Activated CD4-positive, alpha-beta T cell treated with anti-CD3 and anti-CD28 coated beads for 1 hour (primary cell): ENCODE results near the gene SERPINB4.
"Not testable (repeated sequence)": the region's sequence is repeated elsewhere in the genome, so short reads cannot be mapped to it uniquely, and the experiment has no call there.

ENCODE experiments used
- DNase-seq: peaks from one replicate; pipeline ENCODE4 v3.0.0-alpha.2; 2020

The SERPINB4 gene

GRCh38 chr18:63644142-63644541, at the start of gene SERPINB4:
Gene SERPINB4, minus strand, starts transcription at chr18:63644256. Its CDS starts 679 bp downstream, at chr18:63643577.
- not testable (repeated sequence) for DNase-seq

DNA sequence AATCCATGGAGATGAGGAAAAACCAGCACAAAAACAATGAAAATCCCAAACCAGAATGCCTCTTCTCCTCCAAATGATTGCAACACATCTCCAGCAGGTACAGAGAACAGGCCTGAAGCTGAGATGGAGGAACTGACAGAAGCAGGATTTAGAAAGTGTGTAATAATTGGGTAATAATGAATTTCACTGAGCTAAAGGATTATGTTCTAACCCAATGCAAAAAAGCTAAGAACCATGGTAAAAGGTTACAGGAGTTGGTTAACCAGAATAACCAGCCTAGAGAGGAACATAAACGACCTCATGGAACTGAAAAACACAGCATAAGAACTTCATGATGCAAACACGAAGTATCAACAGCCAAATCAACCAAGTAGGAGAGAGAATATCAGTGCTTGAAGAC, 45.0 kb upstream of the SERPINB4 start:
- DNase-seq, result no peak

DNA sequence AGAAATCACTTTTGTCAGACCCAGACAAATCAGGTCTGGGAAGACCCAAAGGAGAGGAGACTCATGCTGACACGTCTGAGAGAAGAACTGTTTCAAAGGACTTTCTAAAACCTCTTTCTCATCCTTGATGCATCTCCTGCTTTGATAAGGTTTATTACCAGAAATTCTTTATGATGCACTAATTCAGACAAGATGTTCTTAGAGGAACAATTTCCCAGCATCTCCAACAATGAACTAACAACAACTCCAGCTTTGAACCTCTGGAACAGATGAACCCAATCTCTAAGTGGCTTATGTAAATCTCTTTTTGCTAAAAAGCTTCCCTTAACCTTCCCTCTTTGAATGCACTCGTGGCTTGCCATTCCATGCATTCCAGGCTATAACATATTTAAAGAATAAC, 42.8 kb upstream of the SERPINB4 start:
- DNase-seq, result no peak

GRCh38 chr18:63684718-63685117, 40.7 kb upstream of the SERPINB4 start:
- DNase-seq, result no peak

- DNase-seq, result no peak
Measured at GRCh38 chr18:63683890-63684289, 39.8 kb upstream of the SERPINB4 start.

DNA sequence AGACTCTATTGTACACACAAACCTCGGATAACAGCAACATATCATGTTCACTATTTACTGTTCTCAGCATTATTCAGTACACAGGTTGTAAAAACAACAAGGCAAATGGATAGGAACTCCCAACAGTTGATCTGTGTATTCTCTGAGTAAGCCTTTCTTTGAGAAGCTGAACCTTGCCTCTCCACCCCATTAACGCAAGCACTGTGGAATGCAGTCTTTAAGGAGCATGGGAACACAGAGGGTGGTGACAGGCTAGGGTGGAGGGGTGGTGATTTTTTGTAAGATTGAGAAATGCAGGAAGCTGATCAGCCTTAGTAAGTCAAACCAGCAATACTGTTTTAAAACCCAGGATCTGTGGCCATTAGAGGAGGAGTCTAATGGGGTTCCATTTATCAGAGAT, 39.1 kb upstream of the SERPINB4 start:
- no peak for DNase-seq

DNA sequence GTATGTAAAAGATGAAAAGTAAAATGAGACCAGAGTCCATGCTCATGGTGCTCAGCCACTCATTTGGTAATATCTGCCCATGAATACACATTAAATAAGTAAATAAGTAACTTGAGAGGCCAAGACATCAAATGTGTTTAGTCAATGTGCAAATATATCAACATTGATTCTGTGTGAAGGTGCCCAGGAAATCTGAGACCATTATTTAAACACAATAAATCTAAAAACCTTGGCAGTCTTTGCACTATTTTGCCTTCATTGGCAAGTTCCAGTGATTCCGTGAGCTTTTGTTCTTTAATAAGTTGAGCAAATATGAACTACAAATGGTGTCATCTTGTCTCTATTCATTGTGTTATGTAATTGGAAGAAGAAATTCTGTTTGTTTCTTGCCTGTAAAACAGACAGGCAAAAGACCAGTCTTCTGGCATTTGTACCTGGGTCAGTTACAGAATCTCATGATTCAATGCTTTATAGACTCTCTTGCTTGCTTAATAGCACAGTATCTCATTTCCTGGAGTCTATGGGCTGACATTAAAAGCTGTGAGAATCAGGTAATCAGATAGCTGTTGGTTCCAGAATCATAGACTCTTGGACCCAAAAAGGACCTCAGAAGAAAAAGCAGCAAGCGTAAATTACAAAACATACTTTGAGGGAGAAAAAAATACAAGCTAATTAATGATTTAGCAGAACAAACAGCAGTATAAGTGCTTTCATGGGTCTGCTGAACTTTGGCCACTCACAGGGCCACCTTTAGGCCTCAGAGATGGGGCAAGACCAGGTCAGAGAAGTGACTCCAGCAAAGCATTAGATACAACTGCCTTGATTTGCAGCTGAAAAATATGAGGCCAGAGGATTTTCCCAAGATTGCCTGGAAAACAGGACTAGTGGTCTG, 37.6 kb upstream of the SERPINB4 start:
- no peak for DNase-seq

DNA sequence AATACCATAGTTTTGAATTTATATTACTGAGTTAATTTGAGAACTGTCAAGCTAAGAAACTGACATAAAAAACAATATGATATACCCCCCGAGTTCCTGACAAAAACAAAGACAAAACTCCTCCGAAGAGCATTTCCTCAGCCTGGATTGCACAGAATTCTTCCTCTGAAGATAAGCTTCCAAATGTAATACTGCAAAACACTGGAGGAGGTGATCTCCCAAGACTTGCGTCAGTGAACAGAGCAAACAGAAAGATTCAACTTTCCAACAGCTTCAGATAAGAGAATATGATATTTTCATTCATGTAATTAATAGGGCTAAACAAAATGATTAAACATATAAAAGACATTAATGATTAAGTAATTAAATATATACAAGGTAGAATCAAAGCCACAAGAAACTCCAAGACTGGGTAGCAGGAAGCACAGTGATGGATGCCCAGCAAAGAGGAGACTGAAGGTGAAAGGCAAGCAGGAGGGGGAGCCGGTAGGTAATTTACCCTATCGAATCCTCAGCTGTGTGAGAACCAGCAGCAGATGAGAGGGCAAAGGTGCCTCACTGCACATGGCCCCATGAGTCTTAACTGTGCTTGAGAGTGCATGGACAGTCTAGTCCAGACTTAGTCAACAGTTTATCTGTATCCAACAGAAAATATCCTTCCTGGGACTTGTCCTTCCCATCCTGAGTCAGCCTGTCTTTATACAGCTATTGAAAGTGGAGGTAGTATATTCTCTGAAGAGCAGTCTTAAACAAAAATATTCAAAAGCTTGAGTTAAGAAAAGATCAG, 36.0 kb upstream of the SERPINB4 start:
- no peak for DNase-seq

DNA sequence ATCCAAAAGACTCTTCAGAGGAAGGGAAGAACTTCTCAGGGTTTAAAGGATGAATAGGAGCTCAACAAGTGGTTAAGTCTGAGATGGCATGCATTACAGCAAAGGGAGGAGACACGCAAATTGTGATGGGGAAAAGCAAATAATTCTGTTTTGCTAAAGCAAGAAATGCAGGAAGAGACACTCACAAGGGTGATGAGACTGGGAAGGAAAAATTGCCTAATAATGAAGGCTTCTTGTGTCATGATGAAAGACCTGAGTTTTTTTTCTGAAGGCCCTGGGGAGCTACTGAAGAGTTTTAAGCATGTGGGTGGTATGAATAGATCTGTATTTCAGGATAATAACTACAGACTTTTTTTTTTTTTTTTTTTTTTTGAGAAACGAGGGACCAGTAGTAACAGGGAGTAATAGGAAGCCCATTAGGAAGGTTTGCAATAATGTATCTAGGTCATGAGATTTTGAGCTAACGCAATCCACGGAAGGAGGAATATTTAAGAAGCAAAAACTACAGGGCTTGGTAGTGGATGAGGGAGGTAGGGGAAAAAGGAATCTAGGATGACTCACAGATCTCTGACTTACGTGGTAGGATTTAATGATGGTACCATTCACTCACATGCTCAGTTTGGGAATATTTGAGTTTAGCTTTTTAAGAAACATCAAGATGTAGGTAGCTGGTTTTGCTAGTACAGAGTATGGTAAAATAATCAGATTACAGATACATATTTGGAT, 33.6 kb upstream of the SERPINB4 start:
- no peak for DNase-seq

DNA sequence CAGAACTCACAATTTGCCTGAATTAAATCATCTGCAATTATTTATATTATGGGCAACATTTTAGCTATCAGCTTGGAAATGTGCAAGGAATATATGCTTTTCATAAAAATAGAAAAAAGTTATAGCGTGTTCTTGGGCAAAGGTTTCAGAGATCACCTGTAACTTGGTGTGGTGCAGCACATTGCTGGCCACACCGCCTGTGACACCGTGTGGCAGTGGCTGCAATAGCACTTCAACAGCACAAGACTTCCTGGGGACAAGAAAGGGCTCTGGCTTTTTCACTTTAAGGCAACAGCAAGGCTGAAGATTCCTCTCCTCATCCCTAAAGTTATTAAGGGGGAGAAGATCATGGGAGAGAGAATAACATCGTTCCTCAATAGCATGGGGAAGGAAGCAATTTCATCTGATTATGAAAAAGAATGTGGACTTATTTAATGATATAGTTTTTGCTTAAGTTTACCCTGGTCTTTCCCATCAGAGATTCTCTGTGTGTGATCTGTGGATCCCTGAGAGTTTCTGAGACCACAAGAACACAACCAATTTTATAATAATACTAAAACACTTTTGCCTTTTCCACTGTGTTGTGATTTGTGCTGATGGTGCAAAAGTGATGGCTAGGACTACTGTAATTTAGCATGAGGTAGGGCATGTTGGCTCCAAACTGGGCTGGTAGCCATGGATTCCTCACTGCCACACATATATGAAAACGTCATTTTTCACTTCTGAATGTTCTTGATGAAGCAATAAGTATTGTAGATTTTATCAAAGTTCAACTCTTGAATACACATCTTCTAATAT, 32.7 kb upstream of the SERPINB4 start:
- no peak for DNase-seq

GRCh38 chr18:63664571-63664970, 20.5 kb upstream of the SERPINB4 start:
- no peak for DNase-seq

- DNase-seq, result not testable (repeated sequence)
Measured at GRCh38 chr18:63661750-63662149, 17.7 kb upstream of the SERPINB4 start, which contains the start of gene SERPINB3. Gene SERPINB3, minus strand, starts transcription at chr18:63661893. Its CDS starts 677 bp downstream, at chr18:63661216.

- not testable (repeated sequence) for DNase-seq
Measured at GRCh38 chr18:63658920-63659319, 14.9 kb upstream of the SERPINB4 start.

GRCh38 chr18:63650271-63650670, 6.2 kb upstream of the SERPINB4 start:
- not testable (repeated sequence) for DNase-seq

DNA sequence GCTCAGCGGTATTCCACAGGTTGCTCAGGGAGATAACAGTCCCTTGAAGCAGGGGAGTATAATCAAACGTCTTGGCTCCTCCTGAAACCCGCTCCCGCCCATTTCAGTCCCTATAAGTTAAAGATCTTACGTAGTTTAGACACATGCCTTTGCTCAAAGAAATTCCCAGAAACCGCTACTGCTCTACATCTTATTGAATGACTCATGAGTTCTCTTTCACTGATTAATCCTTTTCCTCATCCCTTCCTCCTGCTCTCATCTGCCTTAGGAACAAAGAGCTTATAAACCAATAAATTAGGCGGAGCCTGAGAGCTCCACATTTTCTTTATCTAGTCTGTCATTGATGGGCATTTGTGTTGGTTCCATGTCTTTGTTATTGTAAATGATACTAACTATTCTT, 4.2 kb upstream of the SERPINB4 start:
- DNase-seq, result no peak

DNA sequence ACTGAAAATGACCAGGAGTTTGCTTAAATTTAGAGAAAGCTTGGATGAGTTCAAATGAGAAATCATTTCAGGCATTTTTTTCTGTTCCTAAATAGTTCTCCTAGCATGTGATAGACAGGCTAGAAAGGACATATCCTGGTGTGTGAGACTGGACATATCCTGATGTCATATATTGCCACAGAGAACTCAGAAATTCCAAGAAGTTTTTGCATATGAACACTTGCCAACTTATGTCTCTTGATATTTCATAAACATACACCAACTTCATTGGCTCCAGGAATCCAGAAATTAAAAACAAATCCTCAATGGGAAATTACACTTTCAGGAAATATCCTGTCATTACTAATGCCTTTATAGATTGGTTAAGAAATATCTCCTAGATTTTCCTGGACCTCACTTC, 2.9 kb upstream of the SERPINB4 start:
- DNase-seq, result no peak

- not testable (repeated sequence) for DNase-seq
Measured at GRCh38 chr18:63644694-63645093, 638 bp upstream of the SERPINB4 start.

DNA sequence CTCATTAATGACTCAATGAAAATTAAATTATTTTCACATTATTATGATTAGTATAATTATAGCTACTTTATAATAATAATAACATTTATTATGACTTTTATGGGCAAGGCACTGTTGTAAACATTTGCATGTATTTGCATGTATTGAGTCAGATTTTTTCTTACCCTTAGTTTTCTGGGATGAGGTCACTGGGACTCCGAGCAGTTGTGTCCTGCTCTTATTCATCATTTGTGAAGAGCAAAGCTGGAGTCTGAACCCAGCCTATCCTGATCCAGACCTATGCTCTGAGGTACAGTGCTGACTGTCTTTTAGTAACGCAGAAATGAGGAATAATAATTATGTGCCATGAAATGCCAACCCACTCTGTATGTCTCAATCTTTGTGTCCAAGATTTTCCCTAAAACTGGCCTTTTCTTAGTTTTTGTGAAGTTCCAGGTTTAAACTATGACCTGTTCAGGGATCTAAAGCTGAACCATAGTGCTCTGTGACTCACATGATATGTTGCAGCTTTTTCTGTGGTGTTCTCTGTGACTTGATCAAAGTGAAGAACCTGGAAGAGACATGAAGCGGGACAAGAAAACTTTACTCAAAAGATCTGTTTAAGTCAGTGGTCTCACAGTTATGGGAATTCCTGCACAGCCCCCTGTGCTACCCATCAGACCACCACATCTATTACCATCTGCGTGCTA, 1.2 kb downstream of the SERPINB4 start:
- DNase-seq, result not testable (repeated sequence)

GRCh38 chr18:63641157-63641680, 2.8 kb downstream of the SERPINB4 start:
- not testable (repeated sequence) for DNase-seq

DNA sequence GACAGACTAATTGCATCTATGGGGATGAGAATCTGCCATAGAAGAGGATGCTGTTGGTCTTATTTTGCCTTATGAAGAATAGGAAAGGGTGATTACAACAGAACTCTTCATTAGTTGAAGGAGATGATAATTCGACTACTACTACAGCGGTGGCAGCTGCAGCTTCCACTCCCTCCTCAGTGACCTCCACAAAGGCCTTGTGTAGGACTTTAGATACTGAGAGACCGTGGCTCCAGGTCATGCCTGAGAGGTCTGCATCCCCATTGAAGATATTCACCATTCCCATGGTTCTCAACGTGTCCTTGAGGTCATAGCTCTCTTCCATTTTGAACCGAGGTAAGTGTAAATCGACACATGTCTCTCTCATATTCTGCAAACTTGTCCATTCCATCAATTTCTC, 6.4 kb downstream of the SERPINB4 start:
- no peak for DNase-seq

DNA sequence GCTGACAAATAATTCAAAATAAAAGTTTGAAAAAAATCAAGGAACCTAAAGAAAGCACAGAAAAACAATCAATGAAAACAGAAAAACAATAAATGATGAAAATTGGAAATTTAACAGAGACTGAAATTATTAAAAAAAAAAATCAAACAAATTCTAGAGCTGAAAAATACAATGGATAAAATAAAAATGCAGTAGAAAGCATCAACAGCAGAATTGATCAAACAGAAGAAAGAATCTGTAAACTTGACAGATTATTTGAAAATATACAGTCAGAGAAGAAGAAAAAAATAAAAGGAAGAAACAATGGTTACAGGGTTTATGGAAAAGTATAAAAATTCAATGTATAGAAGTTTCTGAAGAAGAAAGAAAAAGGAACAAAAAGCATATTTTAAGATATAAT, 16.2 kb downstream of the SERPINB4 start:
- DNase-seq, result no peak
